Transverse colon (tissue), 4 donors: ENCODE measurements around the gene ITIH5.

Experiments used
- EP300 ChIP-seq: sonication (generic); formaldehyde crosslinking; IDR thresholded peaks from one replicate; pipeline ENCODE4 v1.6.1; 2017; ENCODE audit warnings: antibody characterized with exemption, low read depth
- POLR2A ChIP-seq: fragments of 450-650 bp; IDR thresholded peaks from one replicate; pipeline ENCODE4 v1.6.1; 2016; ENCODE audit warnings: antibody characterized with exemption, mild to moderate bottlenecking, moderate library complexity
- POLR2AphosphoS5 ChIP-seq, 3 donors: sonication (generic); formaldehyde crosslinking; IDR thresholded peaks; one replicate each; pipeline ENCODE4 v1.6.1; 2016; ENCODE audit warnings: antibody characterized with exemption in 3 of 3
- TF ChIP-seq, protein P1 (sequence below), 5 experiments: fragments of 200-600 bp in 3 of 5; fragments of 450-650 bp in 2 of 5; sonication (generic) in 3 of 5; IDR thresholded peaks; 1 replicate in 2 of 5; 2 replicates in 3 of 5; pipeline ENCODE4 v1.5.1; 2016 to 2017; ENCODE audit warnings: antibody characterized with exemption in 5 of 5, inconsistent platforms in 3 of 5, mild to moderate bottlenecking in 2 of 5, moderate library complexity in 1 of 5

DNA sequence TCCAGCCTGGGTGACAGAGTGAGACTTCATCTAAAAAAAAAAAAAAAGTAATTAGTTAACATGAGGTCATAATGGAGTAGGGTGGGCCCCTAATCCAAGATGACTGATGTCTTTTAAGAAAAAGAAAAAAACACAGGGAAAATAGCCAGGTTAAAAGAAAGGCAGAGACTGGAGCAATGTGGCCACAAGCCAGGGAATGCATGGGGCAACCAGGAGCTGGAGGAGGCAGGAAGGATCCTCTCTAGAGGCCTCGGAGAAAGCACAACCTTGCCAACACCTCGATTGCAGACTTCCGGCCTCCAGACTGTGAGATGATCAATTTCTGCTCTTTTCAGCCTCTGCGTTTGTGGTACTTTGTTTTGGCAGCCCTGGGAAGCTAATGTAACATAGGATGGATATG lies 121.5 kb downstream of the ITIH5 start:
- TF ChIP-seq, protein P1, sequence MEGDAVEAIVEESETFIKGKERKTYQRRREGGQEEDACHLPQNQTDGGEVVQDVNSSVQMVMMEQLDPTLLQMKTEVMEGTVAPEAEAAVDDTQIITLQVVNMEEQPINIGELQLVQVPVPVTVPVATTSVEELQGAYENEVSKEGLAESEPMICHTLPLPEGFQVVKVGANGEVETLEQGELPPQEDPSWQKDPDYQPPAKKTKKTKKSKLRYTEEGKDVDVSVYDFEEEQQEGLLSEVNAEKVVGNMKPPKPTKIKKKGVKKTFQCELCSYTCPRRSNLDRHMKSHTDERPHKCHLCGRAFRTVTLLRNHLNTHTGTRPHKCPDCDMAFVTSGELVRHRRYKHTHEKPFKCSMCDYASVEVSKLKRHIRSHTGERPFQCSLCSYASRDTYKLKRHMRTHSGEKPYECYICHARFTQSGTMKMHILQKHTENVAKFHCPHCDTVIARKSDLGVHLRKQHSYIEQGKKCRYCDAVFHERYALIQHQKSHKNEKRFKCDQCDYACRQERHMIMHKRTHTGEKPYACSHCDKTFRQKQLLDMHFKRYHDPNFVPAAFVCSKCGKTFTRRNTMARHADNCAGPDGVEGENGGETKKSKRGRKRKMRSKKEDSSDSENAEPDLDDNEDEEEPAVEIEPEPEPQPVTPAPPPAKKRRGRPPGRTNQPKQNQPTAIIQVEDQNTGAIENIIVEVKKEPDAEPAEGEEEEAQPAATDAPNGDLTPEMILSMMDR (IDR thresholded peaks at IDR 0.05) = no peak
- TF ChIP-seq EP300 (no peak), POLR2AphosphoS5 (IDR thresholded peaks at IDR 0.05) (no peak), POLR2A (no peak)
